ENCODE measurements around the gene RNF34. TPM values are rescaled to one million over a fixed set of nuclear protein-coding genes. Genes with fewer than 3 reads are reported as not detected.

The RNF34 gene
- total RNA-seq, 4 donors from 2014 or later = 50.4 to 83.4 (median 72.9) TPM

DNA sequence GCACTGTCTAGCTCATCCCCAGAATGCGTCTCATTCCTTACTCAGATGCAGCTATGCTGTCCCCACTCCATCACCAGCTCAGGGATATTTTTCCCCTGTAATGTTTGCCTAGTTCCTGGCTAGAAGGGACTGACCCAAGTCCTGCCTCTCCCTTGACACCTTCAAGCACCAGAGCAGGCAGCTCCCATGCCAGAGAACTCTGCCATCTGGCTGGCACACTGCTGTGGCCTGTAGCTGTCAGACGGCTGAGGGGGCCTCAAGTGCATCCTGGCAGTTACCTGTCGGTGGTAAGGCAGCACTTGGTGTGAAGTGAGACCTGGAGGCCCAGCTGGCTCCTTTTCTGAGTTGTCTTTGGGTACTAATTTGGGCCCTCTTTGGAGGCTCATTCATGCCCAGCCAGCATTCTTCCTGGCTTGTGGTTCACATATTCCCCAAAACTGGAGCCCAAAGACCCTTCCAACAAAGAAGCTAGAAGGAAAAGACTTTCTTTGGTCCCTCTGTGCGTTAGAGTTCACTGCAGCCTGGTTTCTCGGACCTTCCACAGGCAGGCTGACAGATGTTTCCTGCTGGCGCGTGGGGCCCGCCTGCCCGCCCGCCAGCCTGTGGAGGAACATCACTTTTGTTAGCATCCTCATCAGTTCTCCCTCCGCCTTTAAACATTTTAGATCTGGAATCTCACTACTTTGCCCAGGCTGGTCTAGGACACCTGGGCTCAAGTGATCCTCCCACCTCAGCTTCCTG is 33.0 kb downstream of the RNF34 start:
- Histone ChIP-seq H3K4me1 (no peaks in the 10 kb centered on the region), H3K36me3 (peaks cover 0 to 66% (median 0%) of the 10 kb centered on the region in 3 donors), H3K9me3 (no peaks in the 10 kb centered on the region), H3K27ac (no peak overlapping the region), H3K27me3 (no peaks in the 10 kb centered on the region), H3K4me3 (no peak overlapping the region)
- TF ChIP-seq, protein P1, sequence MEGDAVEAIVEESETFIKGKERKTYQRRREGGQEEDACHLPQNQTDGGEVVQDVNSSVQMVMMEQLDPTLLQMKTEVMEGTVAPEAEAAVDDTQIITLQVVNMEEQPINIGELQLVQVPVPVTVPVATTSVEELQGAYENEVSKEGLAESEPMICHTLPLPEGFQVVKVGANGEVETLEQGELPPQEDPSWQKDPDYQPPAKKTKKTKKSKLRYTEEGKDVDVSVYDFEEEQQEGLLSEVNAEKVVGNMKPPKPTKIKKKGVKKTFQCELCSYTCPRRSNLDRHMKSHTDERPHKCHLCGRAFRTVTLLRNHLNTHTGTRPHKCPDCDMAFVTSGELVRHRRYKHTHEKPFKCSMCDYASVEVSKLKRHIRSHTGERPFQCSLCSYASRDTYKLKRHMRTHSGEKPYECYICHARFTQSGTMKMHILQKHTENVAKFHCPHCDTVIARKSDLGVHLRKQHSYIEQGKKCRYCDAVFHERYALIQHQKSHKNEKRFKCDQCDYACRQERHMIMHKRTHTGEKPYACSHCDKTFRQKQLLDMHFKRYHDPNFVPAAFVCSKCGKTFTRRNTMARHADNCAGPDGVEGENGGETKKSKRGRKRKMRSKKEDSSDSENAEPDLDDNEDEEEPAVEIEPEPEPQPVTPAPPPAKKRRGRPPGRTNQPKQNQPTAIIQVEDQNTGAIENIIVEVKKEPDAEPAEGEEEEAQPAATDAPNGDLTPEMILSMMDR (IDR thresholded peaks at IDR 0.05) = no peak
- TF ChIP-seq POLR2A (IDR thresholded peaks at IDR 0.05) = no peak
- DNase-seq = no peak

DNA sequence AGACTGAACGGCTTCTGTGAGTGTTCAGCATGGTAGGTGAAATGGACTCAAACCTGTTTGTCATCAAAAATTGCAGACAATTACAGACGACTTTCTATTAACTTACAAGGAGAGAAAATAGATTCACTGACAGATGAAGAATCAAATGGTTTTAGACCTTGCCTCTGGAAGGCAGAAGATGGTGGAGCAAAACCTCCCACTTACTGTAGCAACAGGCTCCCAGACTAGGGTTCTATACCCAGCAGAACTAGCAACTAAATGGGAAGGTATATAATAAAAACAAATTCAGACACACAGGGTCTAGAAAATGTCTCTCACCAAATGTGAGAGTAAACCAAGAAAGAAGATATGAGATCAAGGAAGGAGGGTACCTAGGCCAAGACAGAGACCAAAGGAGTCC is 36.8 kb downstream of the RNF34 start:
- Histone ChIP-seq H3K36me3 (peaks cover 0 to 61% (median 0%) of the 10 kb centered on the region in 3 donors), H3K4me3 (no peak overlapping the region), H3K27me3 (no peaks in the 10 kb centered on the region), H3K9me3 (no peaks in the 10 kb centered on the region), H3K4me1 (no peaks in the 10 kb centered on the region), H3K27ac (no peak overlapping the region)
- TF ChIP-seq, protein P1 (IDR thresholded peaks at IDR 0.05) = no peak
- no peak for TF ChIP-seq POLR2A (IDR thresholded peaks at IDR 0.05)
- DNase-seq = no peak

DNA sequence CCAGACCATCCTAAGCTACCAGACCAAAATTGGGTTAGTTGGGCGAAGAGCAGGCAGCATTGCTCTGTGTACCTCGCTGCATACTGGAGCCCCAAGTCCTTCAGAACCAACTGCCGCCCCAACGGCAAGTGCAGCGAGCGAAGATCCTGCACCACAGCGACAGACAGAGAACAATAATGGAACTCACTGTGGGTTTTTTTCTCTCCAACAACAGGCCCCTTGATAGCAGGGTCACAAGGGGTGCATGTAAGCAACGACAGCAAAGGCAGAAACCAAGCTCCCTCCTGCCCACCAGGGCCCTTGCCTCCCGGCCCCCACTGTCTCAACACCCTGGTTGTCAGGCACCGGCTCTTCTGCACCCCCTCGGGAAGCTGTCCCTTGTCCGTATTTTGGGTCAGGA is 39.0 kb downstream of the RNF34 start:
- H3K4me1 ChIP-seq = peaks cover 0 to 10% (median 0%) of the 10 kb centered on the region in 4 donors
- peaks cover 0 to 58% (median 0%) of the 10 kb centered on the region in 3 donors for H3K36me3 ChIP-seq
- DNase-seq = peak in 1 of 3 donors; percentile 41
- no peaks in the 10 kb centered on the region for H3K27me3 ChIP-seq
- no peaks in the 10 kb centered on the region for H3K9me3 ChIP-seq
- H3K4me3 ChIP-seq = no peak overlapping the region
- no peak overlapping the region for H3K27ac ChIP-seq
- TF ChIP-seq, protein P1 (IDR thresholded peaks at IDR 0.05) = no peak
- no peak for TF ChIP-seq POLR2A (IDR thresholded peaks at IDR 0.05)

DNA sequence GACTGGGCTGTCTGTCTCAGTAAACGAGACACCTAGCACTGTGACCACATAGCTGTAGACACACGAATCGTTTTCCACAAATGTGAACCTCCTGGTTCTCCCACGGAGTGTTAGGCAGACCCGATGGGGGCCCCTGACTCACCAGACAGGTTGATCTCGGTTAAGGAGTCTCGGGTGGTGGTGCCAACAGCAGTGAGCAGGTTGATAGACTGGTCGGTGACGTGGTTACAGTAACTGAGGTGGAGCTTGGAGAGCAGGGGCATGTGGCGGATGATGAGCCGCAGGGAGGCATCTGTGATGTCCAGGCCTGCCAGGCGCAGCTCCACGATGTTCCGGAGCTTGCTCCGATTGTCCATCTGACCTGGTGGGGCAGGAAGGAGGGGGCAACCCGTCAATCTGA is 39.8 kb downstream of the RNF34 start:
- DNase-seq = peak in 1 of 3 donors; percentile 39
- no peak overlapping the region for H3K4me3 ChIP-seq
- TF ChIP-seq POLR2A (IDR thresholded peaks at IDR 0.05) = no peak
- TF ChIP-seq, protein P1 (IDR thresholded peaks at IDR 0.05) = no peak
- H3K36me3 ChIP-seq = peaks cover 0 to 58% (median 0%) of the 10 kb centered on the region in 3 donors
- no peaks in the 10 kb centered on the region for H3K9me3 ChIP-seq
- peaks cover 0 to 18% (median 0%) of the 10 kb centered on the region in 4 donors for H3K4me1 ChIP-seq
- H3K27me3 ChIP-seq = no peaks in the 10 kb centered on the region
- no peak overlapping the region for H3K27ac ChIP-seq

DNA sequence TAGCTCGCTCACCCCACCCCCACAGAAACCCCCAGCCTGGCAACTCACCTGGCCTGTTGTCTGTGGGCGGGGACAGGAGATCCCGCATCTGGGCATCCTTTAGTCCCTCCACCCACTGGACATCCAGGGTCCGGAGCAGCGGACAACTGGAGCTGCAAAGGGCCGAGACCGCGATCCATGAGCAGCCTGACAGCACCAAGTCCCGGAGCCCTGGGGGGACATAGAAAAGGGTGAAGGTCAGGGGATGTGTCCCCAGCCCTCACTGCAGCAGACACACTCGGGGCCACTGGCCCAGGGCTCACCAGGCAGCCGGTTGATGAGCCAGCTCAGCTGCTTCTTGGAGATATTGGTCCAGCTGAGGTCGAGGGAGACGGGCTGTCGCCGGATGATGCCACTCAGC is 40.9 kb downstream of the RNF34 start:
- Histone ChIP-seq H3K27me3 (no peaks in the 10 kb centered on the region), H3K4me1 (peaks cover 0 to 20% (median 0%) of the 10 kb centered on the region in 4 donors), H3K4me3 (no peak overlapping the region), H3K36me3 (peaks cover 0 to 52% (median 0%) of the 10 kb centered on the region in 3 donors), H3K9me3 (no peaks in the 10 kb centered on the region), H3K27ac (no peak overlapping the region)
- DNase-seq = no peak
- TF ChIP-seq POLR2A (IDR thresholded peaks at IDR 0.05) = no peak
- TF ChIP-seq, protein P1 (IDR thresholded peaks at IDR 0.05) = no peak

Measured in Peyer's patch (tissue), 4 donors.